ENCODE data around the gene NXPE3.

Gene NXPE3

DNA sequence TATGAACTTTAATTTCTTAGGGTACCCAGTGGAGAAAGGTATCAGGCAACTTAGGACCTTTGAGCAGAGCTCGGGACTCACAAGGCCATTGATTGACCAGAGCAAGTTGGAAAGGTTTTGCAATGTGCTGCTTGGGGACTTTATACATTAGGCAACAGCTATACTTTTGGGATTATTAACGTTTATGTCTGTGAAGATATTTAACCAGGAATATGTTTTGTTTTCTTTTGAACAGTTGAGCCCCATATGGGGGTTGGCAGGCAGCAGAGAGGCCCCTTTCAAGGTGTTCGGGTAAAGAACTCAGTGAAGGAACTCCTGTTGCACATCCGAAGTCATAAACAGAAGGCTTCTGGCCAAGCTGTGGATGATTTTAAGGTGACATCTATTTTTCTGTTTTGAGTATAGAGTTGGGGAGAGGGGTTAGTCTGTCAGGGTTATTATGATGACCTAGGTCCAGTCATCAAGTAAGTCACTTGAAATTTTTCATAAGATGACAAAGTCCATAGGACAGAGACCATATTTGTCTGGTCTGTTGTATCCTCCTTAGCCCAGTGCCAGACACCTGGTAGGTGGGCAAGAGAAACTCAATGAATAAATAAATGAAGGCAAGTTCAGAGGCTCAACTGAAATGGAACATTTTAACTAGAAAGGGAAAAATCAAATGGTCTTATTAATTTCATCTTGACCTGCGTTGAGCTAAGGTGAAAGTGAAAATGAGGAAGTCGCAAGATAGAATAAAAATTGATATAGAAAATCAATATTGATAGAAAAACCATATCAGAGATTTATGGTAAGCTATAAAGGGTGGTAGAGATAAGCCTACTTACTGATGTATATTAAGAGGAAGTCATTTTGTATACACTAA is 73.1 kb downstream of the NXPE3 start:
- Histone ChIP-seq H3K27me3 (replicated peaks; ENCODE audit: control insufficient read depth, insufficient read depth, low read length) (no peaks in the 10 kb centered on the region), H3K4me3 (replicated peaks; ENCODE audit: low read depth, low read length) (peak overlapping the region; percentile 86), H3K36me3 (ENCODE audit: control insufficient read depth, insufficient read depth, low read length) (peaks cover 20% of the 10 kb centered on the region)
- TF ChIP-seq, protein P1, sequence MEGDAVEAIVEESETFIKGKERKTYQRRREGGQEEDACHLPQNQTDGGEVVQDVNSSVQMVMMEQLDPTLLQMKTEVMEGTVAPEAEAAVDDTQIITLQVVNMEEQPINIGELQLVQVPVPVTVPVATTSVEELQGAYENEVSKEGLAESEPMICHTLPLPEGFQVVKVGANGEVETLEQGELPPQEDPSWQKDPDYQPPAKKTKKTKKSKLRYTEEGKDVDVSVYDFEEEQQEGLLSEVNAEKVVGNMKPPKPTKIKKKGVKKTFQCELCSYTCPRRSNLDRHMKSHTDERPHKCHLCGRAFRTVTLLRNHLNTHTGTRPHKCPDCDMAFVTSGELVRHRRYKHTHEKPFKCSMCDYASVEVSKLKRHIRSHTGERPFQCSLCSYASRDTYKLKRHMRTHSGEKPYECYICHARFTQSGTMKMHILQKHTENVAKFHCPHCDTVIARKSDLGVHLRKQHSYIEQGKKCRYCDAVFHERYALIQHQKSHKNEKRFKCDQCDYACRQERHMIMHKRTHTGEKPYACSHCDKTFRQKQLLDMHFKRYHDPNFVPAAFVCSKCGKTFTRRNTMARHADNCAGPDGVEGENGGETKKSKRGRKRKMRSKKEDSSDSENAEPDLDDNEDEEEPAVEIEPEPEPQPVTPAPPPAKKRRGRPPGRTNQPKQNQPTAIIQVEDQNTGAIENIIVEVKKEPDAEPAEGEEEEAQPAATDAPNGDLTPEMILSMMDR (IDR thresholded peaks at IDR 0.05; ENCODE audit: insufficient read depth, low read length, poor library complexity, severe bottlenecking), result no peak
- no peak for DNase-seq (ENCODE audit: extremely low read depth, insufficient read length)

DNA sequence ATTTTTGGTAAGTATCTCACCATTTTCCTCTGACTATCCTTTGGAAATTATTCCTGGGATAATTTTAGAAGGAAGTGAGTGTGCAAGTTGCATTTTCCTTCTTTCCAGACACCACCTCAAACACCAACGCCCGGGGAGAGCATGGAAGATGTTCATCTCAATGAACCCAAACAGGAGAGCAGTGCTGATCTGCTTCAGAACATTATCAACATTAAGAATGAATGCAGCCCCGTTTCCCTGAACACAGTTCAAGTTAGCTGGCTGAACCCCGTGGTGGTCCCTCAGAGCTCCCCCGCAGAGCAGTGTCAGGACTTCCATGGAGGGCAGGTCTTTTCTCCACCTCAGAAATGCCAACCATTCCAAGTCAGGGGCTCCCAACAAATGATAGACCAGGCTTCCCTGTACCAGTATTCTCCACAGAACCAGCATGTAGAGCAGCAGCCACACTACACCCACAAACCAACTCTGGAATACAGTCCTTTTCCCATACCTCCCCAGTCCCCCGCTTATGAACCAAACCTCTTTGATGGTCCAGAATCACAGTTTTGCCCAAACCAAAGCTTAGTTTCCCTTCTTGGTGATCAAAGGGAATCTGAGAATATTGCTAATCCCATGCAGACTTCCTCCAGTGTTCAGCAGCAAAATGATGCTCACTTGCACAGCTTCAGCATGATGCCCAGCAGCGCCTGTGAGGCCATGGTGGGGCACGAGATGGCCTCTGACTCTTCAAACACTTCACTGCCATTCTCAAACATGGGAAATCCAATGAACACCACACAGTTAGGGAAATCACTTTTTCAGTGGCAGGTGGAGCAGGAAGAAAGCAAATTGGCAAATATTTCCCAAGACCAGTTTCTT is 74.2 kb downstream of the NXPE3 start:
- DNase-seq (ENCODE audit: extremely low read depth, insufficient read length), result no peak
- peaks cover 25% of the 10 kb centered on the region for H3K36me3 ChIP-seq (ENCODE audit: control insufficient read depth, insufficient read depth, low read length)

DNA sequence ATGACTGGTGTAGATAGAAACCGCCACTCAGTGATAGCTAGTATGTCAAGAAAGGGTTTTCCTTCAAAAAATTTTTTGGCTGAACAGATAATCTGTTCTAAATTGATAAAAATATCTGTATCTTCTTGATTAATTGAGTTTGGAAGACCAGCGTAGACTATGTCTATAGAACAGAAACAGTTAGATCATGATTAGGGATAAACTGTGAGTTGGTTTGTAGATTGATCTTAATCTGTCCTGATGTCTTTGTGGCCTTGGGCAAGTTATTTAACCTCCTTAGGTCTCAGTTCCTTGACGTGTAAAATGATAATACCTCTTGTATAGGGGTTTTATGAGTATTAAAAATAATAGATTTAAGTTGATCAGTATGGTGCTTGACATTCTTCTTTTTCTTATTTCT is 75.0 kb downstream of the NXPE3 start:
- TF ChIP-seq, protein P1 (IDR thresholded peaks at IDR 0.05; ENCODE audit: insufficient read depth, low read length, poor library complexity, severe bottlenecking), result no peak
- Histone ChIP-seq H3K27me3 (replicated peaks; ENCODE audit: control insufficient read depth, insufficient read depth, low read length) (no peaks in the 10 kb centered on the region), H3K4me3 (replicated peaks; ENCODE audit: low read depth, low read length) (no peak overlapping the region), H3K36me3 (ENCODE audit: control insufficient read depth, insufficient read depth, low read length) (peaks cover 27% of the 10 kb centered on the region)
- no peak for DNase-seq (ENCODE audit: extremely low read depth, insufficient read length)

More for the DNA sequence above, 74.2 kb downstream of the NXPE3 start:
- TF ChIP-seq, protein P1 (IDR thresholded peaks at IDR 0.05; ENCODE audit: insufficient read depth, low read length, poor library complexity, severe bottlenecking), result no peak
- no peak overlapping the region for H3K4me3 ChIP-seq (replicated peaks; ENCODE audit: low read depth, low read length)
- H3K27me3 ChIP-seq (replicated peaks; ENCODE audit: control insufficient read depth, insufficient read depth, low read length), result no peaks in the 10 kb centered on the region

DNA sequence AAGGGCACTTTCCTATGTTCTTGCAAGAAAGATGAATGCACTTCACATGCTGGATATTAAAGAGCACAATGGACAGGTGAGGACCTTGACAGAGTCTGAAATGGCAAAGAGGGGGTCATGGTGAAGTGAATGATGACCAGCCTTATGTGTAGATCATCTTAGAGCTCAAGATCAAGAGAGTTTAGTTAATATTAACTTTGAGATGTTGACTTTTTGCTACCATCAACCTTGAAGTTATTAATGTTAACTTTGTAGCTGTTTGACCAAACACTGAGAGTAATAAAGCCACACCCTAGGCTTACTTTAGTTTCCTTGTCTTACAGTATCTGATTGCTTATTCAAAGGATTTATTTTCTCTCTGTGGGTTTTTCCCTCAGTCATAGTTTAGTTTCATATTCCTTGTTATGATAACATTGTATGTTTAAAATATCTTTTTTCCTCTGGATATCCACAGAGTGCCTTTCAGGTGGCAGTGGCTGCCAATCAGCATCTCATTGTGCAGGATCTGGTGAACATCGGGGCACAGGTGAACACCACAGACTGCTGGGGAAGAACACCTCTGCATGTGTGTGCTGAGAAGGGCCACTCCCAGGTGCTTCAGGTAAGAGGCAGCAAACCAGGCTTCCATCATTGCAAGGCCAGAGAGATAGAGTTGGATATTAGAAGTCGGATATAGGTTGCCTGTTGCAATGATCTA is 75.7 kb downstream of the NXPE3 start:
- Histone ChIP-seq H3K4me3 (replicated peaks; ENCODE audit: low read depth, low read length) (no peak overlapping the region), H3K27me3 (replicated peaks; ENCODE audit: control insufficient read depth, insufficient read depth, low read length) (no peaks in the 10 kb centered on the region), H3K36me3 (ENCODE audit: control insufficient read depth, insufficient read depth, low read length) (peaks cover 29% of the 10 kb centered on the region)
- DNase-seq (ENCODE audit: extremely low read depth, insufficient read length), result no peak
- TF ChIP-seq, protein P1 (IDR thresholded peaks at IDR 0.05; ENCODE audit: insufficient read depth, low read length, poor library complexity, severe bottlenecking), result no peak

DNA sequence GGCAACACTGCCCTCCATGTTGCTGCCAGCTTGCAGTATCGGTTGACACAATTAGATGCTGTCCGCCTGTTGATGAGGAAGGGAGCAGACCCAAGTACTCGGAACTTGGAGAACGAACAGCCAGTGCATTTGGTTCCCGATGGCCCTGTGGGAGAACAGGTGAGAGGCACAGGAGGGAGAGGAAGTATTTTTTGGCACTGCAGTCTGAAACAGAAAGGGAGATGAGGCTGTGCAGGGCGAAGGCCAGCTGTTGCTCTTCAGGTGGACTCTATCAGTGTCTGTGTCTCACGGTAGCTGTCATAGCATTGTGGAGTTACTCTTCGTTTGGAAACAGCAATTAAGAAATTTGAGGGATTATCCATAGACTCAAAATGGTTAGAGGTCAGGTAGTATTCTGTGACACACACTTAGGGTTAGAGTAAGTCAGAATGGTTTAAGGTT is 78.3 kb downstream of the NXPE3 start:
- no peak for DNase-seq (ENCODE audit: extremely low read depth, insufficient read length)
- no peaks in the 10 kb centered on the region for H3K27me3 ChIP-seq (replicated peaks; ENCODE audit: control insufficient read depth, insufficient read depth, low read length)
- TF ChIP-seq, protein P1 (IDR thresholded peaks at IDR 0.05; ENCODE audit: insufficient read depth, low read length, poor library complexity, severe bottlenecking), result no peak
- peaks cover 34% of the 10 kb centered on the region for H3K36me3 ChIP-seq (ENCODE audit: control insufficient read depth, insufficient read depth, low read length)
- H3K4me3 ChIP-seq (replicated peaks; ENCODE audit: low read depth, low read length), result no peak overlapping the region
